Measurements from ENCODE around the gene UBR1.

DNA sequence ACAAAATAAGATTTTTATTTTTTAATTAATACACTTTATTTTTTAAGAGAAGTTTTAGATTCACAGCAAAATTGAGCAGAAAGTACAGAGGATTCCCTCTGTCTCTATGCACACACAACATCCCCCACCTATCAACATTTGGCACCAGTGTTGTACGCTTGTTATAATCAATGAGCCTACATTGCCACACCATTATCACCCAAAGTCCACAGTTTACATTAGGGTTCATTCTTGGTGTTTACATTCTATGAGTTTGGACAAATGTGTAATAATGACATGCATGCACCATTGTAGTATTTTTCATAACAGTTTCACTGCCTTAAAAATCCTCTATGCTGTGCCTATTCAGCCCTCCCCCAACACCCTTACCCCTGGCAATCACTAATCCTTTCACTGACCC, 134.0 kb downstream of the UBR1 start:
- TF ChIP-seq, protein P1, sequence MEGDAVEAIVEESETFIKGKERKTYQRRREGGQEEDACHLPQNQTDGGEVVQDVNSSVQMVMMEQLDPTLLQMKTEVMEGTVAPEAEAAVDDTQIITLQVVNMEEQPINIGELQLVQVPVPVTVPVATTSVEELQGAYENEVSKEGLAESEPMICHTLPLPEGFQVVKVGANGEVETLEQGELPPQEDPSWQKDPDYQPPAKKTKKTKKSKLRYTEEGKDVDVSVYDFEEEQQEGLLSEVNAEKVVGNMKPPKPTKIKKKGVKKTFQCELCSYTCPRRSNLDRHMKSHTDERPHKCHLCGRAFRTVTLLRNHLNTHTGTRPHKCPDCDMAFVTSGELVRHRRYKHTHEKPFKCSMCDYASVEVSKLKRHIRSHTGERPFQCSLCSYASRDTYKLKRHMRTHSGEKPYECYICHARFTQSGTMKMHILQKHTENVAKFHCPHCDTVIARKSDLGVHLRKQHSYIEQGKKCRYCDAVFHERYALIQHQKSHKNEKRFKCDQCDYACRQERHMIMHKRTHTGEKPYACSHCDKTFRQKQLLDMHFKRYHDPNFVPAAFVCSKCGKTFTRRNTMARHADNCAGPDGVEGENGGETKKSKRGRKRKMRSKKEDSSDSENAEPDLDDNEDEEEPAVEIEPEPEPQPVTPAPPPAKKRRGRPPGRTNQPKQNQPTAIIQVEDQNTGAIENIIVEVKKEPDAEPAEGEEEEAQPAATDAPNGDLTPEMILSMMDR (IDR thresholded peaks at IDR 0.05; ENCODE audit: insufficient read depth, low read length, poor library complexity, severe bottlenecking) = no peak
- TF ChIP-seq EZH2phosphoT487 (conservative IDR thresholded peaks at IDR 0.05; ENCODE audit: low read length) = no peak

Measured in SU-DHL-6 (cell line).